ENCODE measurements around the gene SETDB1.

GRCh38 chr1:151003180-151003579 is 77.0 kb downstream of the SETDB1 start:
- TF ChIP-seq EP300 (IDR thresholded peaks at IDR 0.05) (no peak), CTCF (IDR thresholded peaks at IDR 0.05) (no peak), POLR2AphosphoS5 (IDR thresholded peaks at IDR 0.05) (no peak), POLR2A (IDR thresholded peaks at IDR 0.05) (no peak)
